ENCODE results near the gene CTXN3. TPM values are rescaled to one million over a fixed set of nuclear protein-coding genes. Genes with fewer than 3 reads are reported as not detected.

The CTXN3 gene
- not detected in 5 replicates for total RNA-seq (2022; extraction: Qiagen RNA extraction)

GRCh38 chr5:127649018-127649439 is at the start of gene CTXN3:
Gene CTXN3, plus strand, starts transcription at chr5:127649082. Its CDS starts 8,440 bp downstream, at chr5:127657522.

DNA sequence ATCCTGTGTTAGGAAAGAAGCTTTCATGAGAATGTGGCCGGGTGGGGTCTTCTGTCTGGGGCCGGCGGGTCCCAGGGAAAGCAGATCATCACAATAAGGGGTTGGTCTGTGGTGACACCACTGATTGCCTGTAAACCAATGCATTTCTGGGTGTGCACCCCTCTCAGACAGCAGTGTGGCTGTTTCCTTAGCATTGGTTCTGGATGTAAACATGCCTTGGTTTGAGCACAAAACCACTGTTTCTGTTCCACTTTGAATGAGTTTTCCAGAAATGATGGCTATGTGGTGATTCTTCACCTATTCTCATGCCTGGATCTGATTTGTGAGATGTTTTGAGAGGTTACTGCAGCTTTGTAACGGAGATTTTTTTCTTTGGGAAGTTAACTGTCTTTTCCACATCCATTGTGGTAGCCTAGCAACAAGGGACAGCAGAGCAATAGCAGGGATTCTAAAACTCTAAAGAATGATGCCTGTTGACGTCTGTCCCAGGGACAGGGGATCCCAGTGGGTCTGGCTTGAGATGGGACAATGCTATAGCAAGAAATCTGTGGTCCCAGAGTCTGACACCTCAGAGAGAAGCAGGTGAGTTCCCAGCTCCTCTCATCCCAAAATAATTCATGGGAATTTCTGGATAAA is 54.2 kb downstream of the CTXN3 start, which contains the start of gene CCDC192:
CCDC192 (plus strand) TSS at position 466 of the 636 bp plus-strand sequence; CDS start at position 521, 55 bp downstream.

Other genes starting within 250 kb of the CTXN3 start
- gene PRRC1, start 131.4 kb upstream of the CTXN3 start, total RNA-seq (2022; extraction: Qiagen RNA extraction): 40.9 to 61.5 TPM (median 61.0 TPM) in 5 replicates
- gene CCDC192, start 54.3 kb downstream of the CTXN3 start, total RNA-seq (2022; extraction: Qiagen RNA extraction): not detected in 5 replicates

All from A549 treated with dexamethasone at 1 μM for 4 hours (cell line).